ENCODE data around the gene KLHL26. TPM values are rescaled to one million over a fixed set of nuclear protein-coding genes. Genes with fewer than 3 reads are reported as not detected.

The KLHL26 gene
- total and polyA plus RNA-seq, 2 experiments from 2014 or later = 8.2 to 8.6 TPM

DNA sequence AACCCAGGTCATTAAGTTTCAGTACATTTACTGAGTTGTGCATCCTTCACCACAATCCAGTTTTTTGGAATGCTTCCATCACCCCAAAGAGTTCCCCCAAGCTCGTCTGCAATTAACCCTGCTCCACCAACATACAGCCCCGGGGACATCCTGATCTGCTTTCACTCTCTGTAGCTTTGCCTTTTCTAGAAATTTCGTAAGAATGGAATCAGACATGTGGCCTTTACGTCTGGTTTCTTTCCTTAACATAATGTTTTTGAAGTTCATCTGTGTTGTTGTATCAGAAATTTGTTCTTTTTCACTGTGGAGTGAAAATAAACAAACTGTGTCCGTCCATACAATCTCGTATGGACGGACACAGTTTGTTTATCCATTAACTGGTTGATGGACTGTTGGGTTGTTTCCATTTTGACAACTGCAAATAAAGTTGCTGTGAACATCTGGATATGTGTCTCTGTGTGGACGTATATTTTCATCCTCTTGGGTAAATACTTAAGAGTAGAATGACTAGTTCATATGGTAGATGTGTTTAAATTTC is 2.9 kb downstream of the KLHL26 start:
- H3K4me3 ChIP-seq = no peak overlapping the region
- H3K9me3 ChIP-seq (ENCODE audit: low read depth) = no peaks in the 10 kb centered on the region
- DNase-seq (ENCODE audit: low read depth in 1 of 2, low spot score in 1 of 2) = no peak
- no peak overlapping the region for H3K27ac ChIP-seq
- no peaks in the 10 kb centered on the region for H3K4me1 ChIP-seq (ENCODE audit: low read depth)
- no peaks in the 10 kb centered on the region for H3K36me3 ChIP-seq
- H3K27me3 ChIP-seq = no peaks in the 10 kb centered on the region
- TF ChIP-seq CTCF (IDR thresholded peaks at IDR 0.05; ENCODE audit: low read depth, low read length) = no peak

GRCh38 chr19:18644196-18645034 is 7.6 kb downstream of the KLHL26 start:
- H3K4me3 ChIP-seq = no peak overlapping the region

GRCh38 chr19:18645035-18645511 is 8.2 kb downstream of the KLHL26 start:
- no peak for DNase-seq (ENCODE audit: low read depth in 1 of 2, low spot score in 1 of 2)
- no peak for TF ChIP-seq CTCF (IDR thresholded peaks at IDR 0.05; ENCODE audit: low read depth, low read length)

More at GRCh38 chr19:18644196-18645034, 7.6 kb downstream of the KLHL26 start:
- Histone ChIP-seq H3K36me3 (no peaks in the 10 kb centered on the region), H3K4me1 (ENCODE audit: low read depth) (peaks cover 13% of the 10 kb centered on the region), H3K27me3 (no peaks in the 10 kb centered on the region), H3K27ac (no peak overlapping the region), H3K9me3 (ENCODE audit: low read depth) (no peaks in the 10 kb centered on the region)
- TF ChIP-seq CTCF (IDR thresholded peaks at IDR 0.05; ENCODE audit: low read depth, low read length) = no peak
- DNase-seq (ENCODE audit: low read depth in 1 of 2, low spot score in 1 of 2) = no peak

GRCh38 chr19:18646535-18647370 is 9.9 kb downstream of the KLHL26 start:
- H3K27ac ChIP-seq = peak overlapping the region; percentile 23
- H3K36me3 ChIP-seq = no peaks in the 10 kb centered on the region
- no peak for TF ChIP-seq CTCF (IDR thresholded peaks at IDR 0.05; ENCODE audit: low read depth, low read length)
- H3K9me3 ChIP-seq (ENCODE audit: low read depth) = no peaks in the 10 kb centered on the region
- H3K4me3 ChIP-seq = no peak overlapping the region
- no peak for DNase-seq (ENCODE audit: low read depth in 1 of 2, low spot score in 1 of 2)
- peaks cover 27% of the 10 kb centered on the region for H3K4me1 ChIP-seq (ENCODE audit: low read depth)
- no peaks in the 10 kb centered on the region for H3K27me3 ChIP-seq

More at GRCh38 chr19:18645035-18645511, 8.2 kb downstream of the KLHL26 start:
- Histone ChIP-seq H3K27me3 (no peaks in the 10 kb centered on the region), H3K4me1 (ENCODE audit: low read depth) (peaks cover 20% of the 10 kb centered on the region), H3K9me3 (ENCODE audit: low read depth) (no peaks in the 10 kb centered on the region), H3K27ac (no peak overlapping the region), H3K36me3 (no peaks in the 10 kb centered on the region), H3K4me3 (no peak overlapping the region)

- no peak overlapping the region for H3K27ac ChIP-seq
- TF ChIP-seq CTCF (IDR thresholded peaks at IDR 0.05; ENCODE audit: low read depth, low read length) = no peak
- peaks cover 27% of the 10 kb centered on the region for H3K4me1 ChIP-seq (ENCODE audit: low read depth)
- DNase-seq (ENCODE audit: low read depth in 1 of 2, low spot score in 1 of 2) = no peak
- H3K9me3 ChIP-seq (ENCODE audit: low read depth) = no peaks in the 10 kb centered on the region
- H3K4me3 ChIP-seq = no peak overlapping the region
- H3K36me3 ChIP-seq = no peaks in the 10 kb centered on the region
- H3K27me3 ChIP-seq = no peaks in the 10 kb centered on the region
These were observed 10.5 kb downstream of the KLHL26 start for GRCh38 chr19:18647371-18647767.

All from cardiac muscle cell (in vitro differentiated cells and primary cell).